GM23338 (cell line): ENCODE data around the gene CYB561D2. TPM values are rescaled to one million over a fixed set of nuclear protein-coding genes. Genes with fewer than 3 reads are reported as not detected.

Experiments used
- ATAC-seq: fragments of 200-7000 bp; cut with Tn5 transposase; 3 replicates; pipeline ENCODE4 v1.9.1; 2020
- DNase-seq: peaks from one replicate; pipeline ENCODE4 v3.0.0-alpha.2; 2015; ENCODE audit warnings: low spot score
- H2AFZ ChIP-seq: fragments of 200-600 bp; sonication (generic); 2 replicates; pipeline ENCODE4 v1.8.0; 2016; ENCODE audit warnings: antibody characterized with exemption, mild to moderate bottlenecking, moderate library complexity
- H3F3A ChIP-seq: fragments of 200-600 bp; sonication (generic); replicated peaks from 2 replicates; pipeline ENCODE4 v1.8.0; 2017; ENCODE audit warnings: antibody characterized with exemption, mixed run types, low read depth
- H3K27ac ChIP-seq: fragments of 200-600 bp; sonication (generic); 2 replicates; pipeline ENCODE4 v1.6.1; 2016; ENCODE audit warnings: low read depth
- H3K27me3 ChIP-seq: fragments of 200-600 bp; sonication (generic); 2 replicates; pipeline ENCODE4 v1.8.0; 2016; ENCODE audit warnings: mild to moderate bottlenecking, mixed run types, moderate library complexity; ENCODE audit not compliant: insufficient read depth
- H3K36me3 ChIP-seq: fragments of 200-600 bp; sonication (generic); 2 replicates; pipeline ENCODE4 v1.8.0; 2016; ENCODE audit warnings: mild to moderate bottlenecking; ENCODE audit not compliant: insufficient read depth
- H3K4me1 ChIP-seq: fragments of 200-600 bp; sonication (generic); 2 replicates; pipeline ENCODE4 v1.8.0; 2016; ENCODE audit warnings: mild to moderate bottlenecking, moderate library complexity; ENCODE audit not compliant: insufficient read depth
- H3K4me2 ChIP-seq: fragments of 200-600 bp; sonication (generic); 2 replicates; pipeline ENCODE4 v1.7.1; 2017; ENCODE audit warnings: mixed run types
- H3K4me3 ChIP-seq: fragments of 200-600 bp; sonication (generic); 2 replicates; pipeline ENCODE4 v1.6.1; 2016; ENCODE audit warnings: mixed run types
- H3K79me2 ChIP-seq: fragments of 200-600 bp; sonication (generic); replicated peaks from 2 replicates; pipeline ENCODE4 v1.8.0; 2017; ENCODE audit warnings: mild to moderate bottlenecking; ENCODE audit not compliant: insufficient read depth
- H3K9me2 ChIP-seq: fragments of 200-600 bp; sonication (generic); 2 replicates; pipeline ENCODE4 v1.8.0; 2017; ENCODE audit not compliant: insufficient read depth
- H4K20me1 ChIP-seq: fragments of 200-600 bp; sonication (generic); replicated peaks from 2 replicates; pipeline ENCODE4 v1.8.0; 2017; ENCODE audit warnings: mild to moderate bottlenecking; ENCODE audit not compliant: insufficient read depth
- H3K27ac Mint-ChIP-seq: 2 replicates; pipeline ENCODE4 v1.8.0; 2020; ENCODE audit warnings: inconsistent platforms, mild to moderate bottlenecking, moderate library complexity, mixed read lengths
- H3K27me3 Mint-ChIP-seq: 3 replicates; pipeline ENCODE4 v1.8.0; 2022; ENCODE audit warnings: low read depth, mild to moderate bottlenecking, moderate library complexity, mixed read lengths, inconsistent platforms; ENCODE audit not compliant: insufficient read depth, poor library complexity
- H3K36me3 Mint-ChIP-seq: 3 replicates; pipeline ENCODE4 v1.8.0; 2021; ENCODE audit warnings: low read depth, mild to moderate bottlenecking, inconsistent platforms, moderate library complexity, mixed read lengths
- H3K4me1 Mint-ChIP-seq: 3 replicates; pipeline ENCODE4 v1.8.0; 2020; ENCODE audit warnings: mild to moderate bottlenecking, inconsistent platforms, mixed read lengths
- H3K4me3 Mint-ChIP-seq: 3 replicates; pipeline ENCODE4 v1.8.0; 2021; ENCODE audit warnings: moderate library complexity, mild to moderate bottlenecking, inconsistent platforms, mixed read lengths
- H3K9me3 Mint-ChIP-seq: 3 replicates; pipeline ENCODE4 v1.8.0; 2020; ENCODE audit warnings: moderate library complexity, mild to moderate bottlenecking, inconsistent platforms, mixed read lengths
- CTCF ChIP-seq, 2 experiments: fragments of 200-600 bp in 1 of 2; sonication (generic) in 1 of 2; conservative IDR thresholded peaks; 2 replicates each; pipeline versions ENCODE4 v1.5.1 to v1.6.1; 2016 to 2017; ENCODE audit warnings: antibody characterized with exemption in 2 of 2, low read depth in 2 of 2, mild to moderate bottlenecking in 2 of 2, moderate library complexity in 1 of 2
- EZH2 ChIP-seq: fragments of 200-600 bp; sonication (generic); IDR thresholded peaks from one replicate; pipeline ENCODE4 v1.8.0; 2017; ENCODE audit warnings: antibody characterized with exemption, mild to moderate bottlenecking, low read depth; ENCODE audit not compliant: unreplicated experiment
- EZH2phosphoT487 ChIP-seq: fragments of 200-600 bp; sonication (generic); IDR thresholded peaks from one replicate; pipeline ENCODE4 v1.8.1; 2018; ENCODE audit warnings: antibody characterized with exemption; ENCODE audit not compliant: unreplicated experiment
- JUNB ChIP-seq: IDR thresholded peaks from one replicate; pipeline ENCODE4 v1.6.1; 2016; ENCODE audit warnings: antibody characterized with exemption; ENCODE audit not compliant: unreplicated experiment
- NANOG ChIP-seq: IDR thresholded peaks from 2 replicates; pipeline ENCODE4 v1.6.1; 2016; ENCODE audit warnings: antibody characterized with exemption, borderline replicate concordance
- POLR2AphosphoS5 ChIP-seq: IDR thresholded peaks from 2 replicates; pipeline ENCODE4 v1.6.1; 2016; ENCODE audit warnings: antibody characterized with exemption, low read depth
- REST ChIP-seq: IDR thresholded peaks from one replicate; pipeline ENCODE4 v1.6.1; 2018; ENCODE audit warnings: antibody characterized with exemption; ENCODE audit not compliant: unreplicated experiment
- STAT1 ChIP-seq: IDR thresholded peaks from one replicate; pipeline ENCODE4 v1.6.1; 2016; ENCODE audit warnings: antibody characterized with exemption; ENCODE audit not compliant: unreplicated experiment
- ZNF331 ChIP-seq: fragments of 250-450 bp; sonication (Bioruptor Pico); IDR thresholded peaks from 2 replicates; pipeline ENCODE4 v1.5.0; 2020; ENCODE audit warnings: low read depth, mild to moderate bottlenecking, moderate library complexity
- ZNF462 ChIP-seq: fragments of 250-450 bp; sonication (Bioruptor Pico); IDR thresholded peaks from 2 replicates; pipeline ENCODE4 v1.5.0; 2020; ENCODE audit warnings: mild to moderate bottlenecking, moderate library complexity
- polyA plus RNA-seq: library from polyadenylated mRNA; unstranded; fragments of >200 nt; fragmentation: Nextera tagmentation; extraction: Ambion mirVana; gene quantifications from 2 replicates; pipeline ENCODE4 v1.2.1, GENCODE V29; 2016
- total RNA-seq: library from RNA; depleted of rRNA; stranded (reverse); fragments of >200 nt; shearing (Covaris generic); gene quantifications from 2 replicates; pipeline ENCODE4 v1.2.3, GENCODE V29; 2014

The CYB561D2 gene
- total and polyA plus RNA-seq, 2 experiments from 2014 or later: 10.1 to 18.2 TPM

- H3K27me3 Mint-ChIP-seq: peaks cover 7% of the 10 kb centered on the region
- no peaks in the 10 kb centered on the region for H3K4me1 Mint-ChIP-seq
- Histone ChIP-seq H3K9me2 (no peaks in the 10 kb centered on the region), H3K79me2 (no peaks in the 10 kb centered on the region), H2AFZ (no peak overlapping the region), H3K36me3 (no peaks in the 10 kb centered on the region; the same call in 1 of the 2 replicates), H3F3A (no peaks in the 10 kb centered on the region), H3K27me3 (no peaks in the 10 kb centered on the region), H3K4me2 (no peak overlapping the region), H3K4me1 (no peaks in the 10 kb centered on the region), H3K4me3 (no peak overlapping the region), H4K20me1 (peaks cover 5% of the 10 kb centered on the region; the same call in 1 of the 2 replicates), H3K27ac (no peak overlapping the region)
- H3K27ac Mint-ChIP-seq: no peak overlapping the region
- ATAC-seq (no peak), DNase-seq (no peak)
- H3K9me3 Mint-ChIP-seq: no peaks in the 10 kb centered on the region; the same call in 2 of the 3 replicates
- H3K36me3 Mint-ChIP-seq: no peaks in the 10 kb centered on the region; the same call in 2 of the 3 replicates
- TF ChIP-seq POLR2AphosphoS5 (no peak), STAT1 (no peak), JUNB (no peak), EZH2phosphoT487 (no peak), ZNF331 (CRISPR knock-in tag) (no peak), EZH2 (no peak), REST (no peak), NANOG (no peak), ZNF462 (no peak), CTCF (conservative IDR thresholded peaks at IDR 0.05; ENCODE audit: low read depth in 2 of 2) (no peak)
- no peak overlapping the region for H3K4me3 Mint-ChIP-seq
These were observed 51.4 kb downstream of the CYB561D2 start for GRCh38 chr3:50401978-50402595.
